ENCODE data around the gene RNF168.
"Not testable (repeated sequence)": the region's sequence is repeated elsewhere in the genome, so short reads cannot be mapped to it uniquely, and the experiment has no call there.

The RNF168 gene

GRCh38 chr3:196503196-196504076 is at the start of gene RNF168:
Gene RNF168, minus strand, starts transcription at chr3:196503768. Its CDS starts 595 bp downstream, at chr3:196503173.
- peak; percentile 96 for DNase-seq

- DNase-seq, result no peak
Observed at GRCh38 chr3:196552253-196552652, 48.7 kb upstream of the RNF168 start.

GRCh38 chr3:196550172-196550571 is 46.6 kb upstream of the RNF168 start:
- not testable (repeated sequence) for DNase-seq

- not testable (repeated sequence) for DNase-seq
Observed at GRCh38 chr3:196549312-196549711, 45.7 kb upstream of the RNF168 start.

- no peak for DNase-seq
Observed at GRCh38 chr3:196547067-196547466, 43.5 kb upstream of the RNF168 start.

GRCh38 chr3:196546537-196546936 is 43.0 kb upstream of the RNF168 start:
- no peak for DNase-seq

- DNase-seq, result peak; percentile 9
Observed at GRCh38 chr3:196544491-196544992, 41.0 kb upstream of the RNF168 start.

GRCh38 chr3:196541684-196542445 is 38.3 kb upstream of the RNF168 start:
- DNase-seq, result no peak

- peak; percentile 51 for DNase-seq
Observed at GRCh38 chr3:196537319-196537984, 33.9 kb upstream of the RNF168 start.

- DNase-seq, result no peak
Observed at GRCh38 chr3:196533260-196533681, 29.7 kb upstream of the RNF168 start.

GRCh38 chr3:196531418-196531817 is 27.9 kb upstream of the RNF168 start:
- DNase-seq, result peak; percentile 27

- peak; percentile 91 for DNase-seq
Observed at GRCh38 chr3:196528639-196529233, 25.2 kb upstream of the RNF168 start.

GRCh38 chr3:196525141-196525540 is 21.6 kb upstream of the RNF168 start:
- no peak for DNase-seq

- DNase-seq, result no peak
Observed at GRCh38 chr3:196524527-196524926, 21.0 kb upstream of the RNF168 start.

GRCh38 chr3:196523841-196524240 is 20.3 kb upstream of the RNF168 start:
- no peak for DNase-seq

GRCh38 chr3:196521291-196521690 is 17.7 kb upstream of the RNF168 start:
- DNase-seq, result not testable (repeated sequence)

- no peak for DNase-seq
Observed at GRCh38 chr3:196519718-196520082, 16.1 kb upstream of the RNF168 start.

- DNase-seq, result peak; percentile 91
Observed at GRCh38 chr3:196518966-196519717, 15.6 kb upstream of the RNF168 start.

GRCh38 chr3:196517919-196518318 is 14.4 kb upstream of the RNF168 start:
- no peak for DNase-seq

GRCh38 chr3:196517162-196517800 is 13.7 kb upstream of the RNF168 start:
- DNase-seq, result no peak

- DNase-seq, result no peak
Observed at GRCh38 chr3:196514913-196515621, 11.5 kb upstream of the RNF168 start, which contains the start of gene SMCO1. Gene SMCO1, minus strand, starts transcription at chr3:196515346. Its CDS starts 137 bp downstream, at chr3:196515209.

All from suppressor macrophage treated with lipopolysaccharide for 4 hours (primary cell).